ENCODE measurements around the gene OMP. TPM values are rescaled to one million over a fixed set of nuclear protein-coding genes. Genes with fewer than 3 reads are reported as not detected.

The OMP gene
- total and polyA plus RNA-seq, 2 experiments from 2014 or later = not detected

DNA sequence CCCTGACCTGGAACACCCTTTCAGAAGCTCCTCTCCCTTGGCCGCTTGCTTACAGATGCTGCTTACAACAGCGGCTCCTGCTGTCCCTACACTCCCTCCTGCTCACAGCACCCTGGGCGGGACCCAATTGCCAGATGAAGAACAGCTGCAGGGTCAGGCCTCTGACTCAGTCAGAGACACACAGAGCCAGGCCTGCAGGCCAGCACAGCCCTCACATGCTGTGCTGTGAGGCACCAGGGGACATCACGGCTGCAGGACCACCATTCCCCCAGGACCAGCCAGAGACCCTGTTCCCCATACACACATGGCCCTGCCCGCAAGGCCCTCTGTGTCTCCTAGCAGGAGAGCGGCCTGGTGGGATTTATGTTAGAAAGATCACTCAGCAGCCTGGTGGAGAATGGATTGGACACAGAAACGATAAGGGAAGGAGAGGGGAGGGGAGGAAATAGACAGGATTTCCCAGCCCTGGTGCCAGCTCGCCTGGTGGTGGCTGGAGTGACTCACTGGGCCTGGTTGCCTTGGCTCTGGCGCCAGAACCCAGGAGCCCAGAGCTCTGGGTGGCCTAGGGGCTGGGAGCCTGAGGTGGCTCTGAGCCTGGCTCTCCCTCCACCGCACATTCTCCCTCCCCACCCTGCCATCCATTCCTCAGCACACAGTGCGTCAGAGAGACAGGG lies 29.2 kb upstream of the OMP start:
- no peaks in the 10 kb centered on the region for H3K9me2 ChIP-seq (replicated peaks; ENCODE audit: insufficient read depth)
- peak overlapping the region; percentile 81 for H3K27ac ChIP-seq
- DNase-seq (ENCODE audit: low spot score) = peak; percentile 90
- peak overlapping the region; percentile 27 for H3K4me2 ChIP-seq
- no peak overlapping the region for H2AFZ ChIP-seq
- H3K79me2 ChIP-seq = peaks cover 58% of the 10 kb centered on the region
- WGBS (ENCODE audit: low lambda C conversion rate, missing lambda C conversion rate) = 54% methylated on average over 11 of the region's 11 CpGs
- H3K4me3 ChIP-seq = no peak overlapping the region
- no peaks in the 10 kb centered on the region for H3K36me3 ChIP-seq (replicated peaks; ENCODE audit: insufficient read depth, low read depth)
- TF ChIP-seq, protein P1, sequence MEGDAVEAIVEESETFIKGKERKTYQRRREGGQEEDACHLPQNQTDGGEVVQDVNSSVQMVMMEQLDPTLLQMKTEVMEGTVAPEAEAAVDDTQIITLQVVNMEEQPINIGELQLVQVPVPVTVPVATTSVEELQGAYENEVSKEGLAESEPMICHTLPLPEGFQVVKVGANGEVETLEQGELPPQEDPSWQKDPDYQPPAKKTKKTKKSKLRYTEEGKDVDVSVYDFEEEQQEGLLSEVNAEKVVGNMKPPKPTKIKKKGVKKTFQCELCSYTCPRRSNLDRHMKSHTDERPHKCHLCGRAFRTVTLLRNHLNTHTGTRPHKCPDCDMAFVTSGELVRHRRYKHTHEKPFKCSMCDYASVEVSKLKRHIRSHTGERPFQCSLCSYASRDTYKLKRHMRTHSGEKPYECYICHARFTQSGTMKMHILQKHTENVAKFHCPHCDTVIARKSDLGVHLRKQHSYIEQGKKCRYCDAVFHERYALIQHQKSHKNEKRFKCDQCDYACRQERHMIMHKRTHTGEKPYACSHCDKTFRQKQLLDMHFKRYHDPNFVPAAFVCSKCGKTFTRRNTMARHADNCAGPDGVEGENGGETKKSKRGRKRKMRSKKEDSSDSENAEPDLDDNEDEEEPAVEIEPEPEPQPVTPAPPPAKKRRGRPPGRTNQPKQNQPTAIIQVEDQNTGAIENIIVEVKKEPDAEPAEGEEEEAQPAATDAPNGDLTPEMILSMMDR (IDR thresholded peaks at IDR 0.05; ENCODE audit: poor library complexity) = peak; percentile 48
- no peak for TF ChIP-seq EZH2phosphoT487 (IDR thresholded peaks at IDR 0.05; ENCODE audit: low read depth, severe bottlenecking, unreplicated experiment)
- H3K4me1 ChIP-seq (ENCODE audit: insufficient read depth) = peaks cover 50% of the 10 kb centered on the region
- no peaks in the 10 kb centered on the region for H3K27me3 ChIP-seq
- no peaks in the 10 kb centered on the region for H3K9me3 ChIP-seq (ENCODE audit: low read depth)
- H4K20me1 ChIP-seq (ENCODE audit: insufficient read depth, poor library complexity, severe bottlenecking) = no peaks in the 10 kb centered on the region

GRCh38 chr11:77074205-77074604 lies 28.4 kb upstream of the OMP start:
- no peaks in the 10 kb centered on the region for H4K20me1 ChIP-seq (ENCODE audit: insufficient read depth, poor library complexity, severe bottlenecking)
- H3K9me2 ChIP-seq (replicated peaks; ENCODE audit: insufficient read depth) = no peaks in the 10 kb centered on the region
- no peak overlapping the region for H3K4me2 ChIP-seq
- H3K4me3 ChIP-seq = no peak overlapping the region
- H3K27ac ChIP-seq = peak overlapping the region; percentile 81
- 93% methylated on average over 5 of the region's 5 CpGs for WGBS (ENCODE audit: low lambda C conversion rate, missing lambda C conversion rate)
- TF ChIP-seq, protein P1 (IDR thresholded peaks at IDR 0.05; ENCODE audit: poor library complexity) = no peak
- no peak for TF ChIP-seq EZH2phosphoT487 (IDR thresholded peaks at IDR 0.05; ENCODE audit: low read depth, severe bottlenecking, unreplicated experiment)
- no peak for TF ChIP-seq EZH2 (IDR thresholded peaks at IDR 0.05; ENCODE audit: borderline replicate concordance)
- H3K36me3 ChIP-seq (replicated peaks; ENCODE audit: insufficient read depth, low read depth) = no peaks in the 10 kb centered on the region
- H3K9me3 ChIP-seq (ENCODE audit: low read depth) = no peaks in the 10 kb centered on the region
- H3K27me3 ChIP-seq = no peaks in the 10 kb centered on the region
- no peak overlapping the region for H2AFZ ChIP-seq
- H3K4me1 ChIP-seq (ENCODE audit: insufficient read depth) = peaks cover 46% of the 10 kb centered on the region
- no peak for DNase-seq (ENCODE audit: low spot score)
- peaks cover 58% of the 10 kb centered on the region for H3K79me2 ChIP-seq

DNA sequence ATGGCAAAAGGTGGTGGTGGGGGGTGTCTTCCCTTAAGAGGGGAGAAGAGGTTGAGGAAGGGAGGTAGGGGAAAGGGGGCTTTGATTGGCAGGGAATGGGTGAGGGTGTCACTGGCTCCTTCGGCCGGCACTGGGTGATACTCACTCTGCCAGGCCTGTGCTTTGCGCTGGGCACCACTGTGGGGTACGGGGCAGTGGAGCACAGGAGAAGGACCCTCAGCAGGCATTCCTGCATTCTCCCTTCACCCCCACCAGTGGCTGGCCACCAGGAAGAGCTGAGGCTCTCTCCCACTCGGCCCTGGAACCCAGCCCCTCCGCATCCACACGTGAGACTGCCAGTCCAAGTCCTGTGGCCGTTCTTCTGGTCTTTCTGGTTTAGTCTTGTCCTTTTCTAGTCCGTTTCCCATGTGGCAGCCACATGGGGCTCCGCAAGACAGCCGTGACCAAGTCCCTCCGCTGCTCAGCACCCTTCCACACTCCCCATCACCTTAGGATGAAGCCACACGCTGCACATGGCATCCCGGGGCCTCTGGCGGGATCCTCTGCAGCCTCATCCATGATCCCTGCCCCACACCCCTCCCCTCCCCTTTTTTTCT lies 27.9 kb upstream of the OMP start:
- peak overlapping the region; percentile 26 for H3K4me2 ChIP-seq
- H2AFZ ChIP-seq = no peak overlapping the region
- WGBS (ENCODE audit: low lambda C conversion rate, missing lambda C conversion rate) = 84% methylated on average over 12 of the region's 15 CpGs
- H3K36me3 ChIP-seq (replicated peaks; ENCODE audit: insufficient read depth, low read depth) = no peaks in the 10 kb centered on the region
- H4K20me1 ChIP-seq (ENCODE audit: insufficient read depth, poor library complexity, severe bottlenecking) = no peaks in the 10 kb centered on the region
- no peak overlapping the region for H3K4me3 ChIP-seq
- H3K79me2 ChIP-seq = peaks cover 58% of the 10 kb centered on the region
- H3K9me2 ChIP-seq (replicated peaks; ENCODE audit: insufficient read depth) = no peaks in the 10 kb centered on the region
- TF ChIP-seq EZH2phosphoT487 (IDR thresholded peaks at IDR 0.05; ENCODE audit: low read depth, severe bottlenecking, unreplicated experiment) (no peak), EZH2 (IDR thresholded peaks at IDR 0.05; ENCODE audit: borderline replicate concordance) (no peak)
- TF ChIP-seq, protein P1 (IDR thresholded peaks at IDR 0.05; ENCODE audit: poor library complexity) = no peak
- H3K4me1 ChIP-seq (ENCODE audit: insufficient read depth) = peaks cover 46% of the 10 kb centered on the region
- no peaks in the 10 kb centered on the region for H3K27me3 ChIP-seq
- no peak for DNase-seq (ENCODE audit: low spot score)
- no peaks in the 10 kb centered on the region for H3K9me3 ChIP-seq (ENCODE audit: low read depth)
- H3K27ac ChIP-seq = peak overlapping the region; percentile 81
